ENCODE measurements around the gene DLEC1.

Gene DLEC1

GRCh38 chr3:38008191-38008701, 30.8 kb upstream of the DLEC1 start:
- no peak overlapping the region for H3K27ac ChIP-seq
- TF ChIP-seq ZFX (IDR thresholded peaks at IDR 0.05) (no peak), CTCF (conservative IDR thresholded peaks at IDR 0.05) (no peak)

- H3K27ac ChIP-seq: no peak overlapping the region
- TF ChIP-seq ZFX (IDR thresholded peaks at IDR 0.05): no peak
- TF ChIP-seq CTCF (conservative IDR thresholded peaks at IDR 0.05): no peak
Observed at GRCh38 chr3:38008971-38009580, 29.9 kb upstream of the DLEC1 start.

- H3K27ac ChIP-seq: no peak overlapping the region
- TF ChIP-seq CTCF (conservative IDR thresholded peaks at IDR 0.05): no peak
- TF ChIP-seq ZFX (IDR thresholded peaks at IDR 0.05): no peak
Observed at GRCh38 chr3:38009807-38010591, 29.0 kb upstream of the DLEC1 start.

- H3K27ac ChIP-seq: no peak overlapping the region
- no peak for TF ChIP-seq ZFX (IDR thresholded peaks at IDR 0.05)
- no peak for TF ChIP-seq CTCF (conservative IDR thresholded peaks at IDR 0.05)
Observed at GRCh38 chr3:38011111-38011510, 27.9 kb upstream of the DLEC1 start.

GRCh38 chr3:38015485-38015884, 23.5 kb upstream of the DLEC1 start:
- no peak overlapping the region for H3K27ac ChIP-seq
- TF ChIP-seq CTCF (conservative IDR thresholded peaks at IDR 0.05): no peak

- H3K27ac ChIP-seq: no peak overlapping the region
- TF ChIP-seq ZFX (IDR thresholded peaks at IDR 0.05): no peak
- no peak for TF ChIP-seq CTCF (conservative IDR thresholded peaks at IDR 0.05)
Observed at GRCh38 chr3:38015984-38016383, 23.0 kb upstream of the DLEC1 start.

- TF ChIP-seq CTCF (conservative IDR thresholded peaks at IDR 0.05) (no peak), ZFX (IDR thresholded peaks at IDR 0.05) (no peak)
- no peak overlapping the region for H3K27ac ChIP-seq
Observed at GRCh38 chr3:38016410-38016809, 22.6 kb upstream of the DLEC1 start.
